RWPE2 (cell line): ENCODE results near the gene FBXL20.

ENCODE experiments used
- ATAC-seq: fragments of 200-7000 bp; cut with Tn5 transposase; 3 replicates; pipeline ENCODE4 v1.9.1; 2021; ENCODE audit warnings: low read depth
- DNase-seq: peaks from one replicate; pipeline ENCODE4 v3.0.0-alpha.2; 2020; ENCODE audit warnings: low spot score
- H3K27ac ChIP-seq: fragments of 450-650 bp; 2 replicates; pipeline ENCODE4 v1.5.1; 2017; ENCODE audit warnings: mild to moderate bottlenecking; ENCODE audit not compliant: poor library complexity, severe bottlenecking
- H3K27me3 ChIP-seq: fragments of 250-450 bp; sonication (Bioruptor Pico); 2 replicates; pipeline ENCODE4 v1.5.1; 2021; ENCODE audit warnings: mild to moderate bottlenecking, moderate library complexity; ENCODE audit not compliant: insufficient read depth, poor library complexity, severe bottlenecking
- H3K36me3 ChIP-seq: fragments of 250-450 bp; sonication (Bioruptor Pico); 2 replicates; pipeline ENCODE4 v1.5.1; 2020; ENCODE audit warnings: low read depth, mild to moderate bottlenecking, moderate library complexity
- H3K4me1 ChIP-seq: fragments of 250-450 bp; sonication (Bioruptor Pico); 2 replicates; pipeline ENCODE4 v1.5.1; 2021; ENCODE audit warnings: mild to moderate bottlenecking, moderate library complexity; ENCODE audit not compliant: insufficient read depth, poor library complexity, severe bottlenecking
- H3K4me3 ChIP-seq: fragments of 250-450 bp; sonication (Bioruptor Pico); 2 replicates; pipeline ENCODE4 v1.5.1; 2021; ENCODE audit warnings: mild to moderate bottlenecking, moderate library complexity; ENCODE audit not compliant: severe bottlenecking
- H3K9me3 ChIP-seq: fragments of 250-450 bp; sonication (Bioruptor Pico); 2 replicates; pipeline ENCODE4 v1.5.1; 2021; ENCODE audit warnings: mild to moderate bottlenecking, moderate library complexity; ENCODE audit not compliant: severe bottlenecking
- CTCF ChIP-seq: fragments of 450-650 bp; IDR thresholded peaks from one replicate; pipeline ENCODE4 v1.5.1; 2017; ENCODE audit warnings: mild to moderate bottlenecking, moderate library complexity; ENCODE audit not compliant: poor library complexity, severe bottlenecking

Gene FBXL20

GRCh38 chr17:39327109-39327508, 74.3 kb downstream of the FBXL20 start:
- Histone ChIP-seq H3K27ac (no peak overlapping the region), H3K36me3 (no peaks in the 10 kb centered on the region), H3K27me3 (no peaks in the 10 kb centered on the region), H3K9me3 (no peaks in the 10 kb centered on the region), H3K4me1 (no peaks in the 10 kb centered on the region), H3K4me3 (no peak overlapping the region)
- ATAC-seq (no peak), DNase-seq (no peak)
- no peak for TF ChIP-seq CTCF

- H3K4me1 ChIP-seq: no peaks in the 10 kb centered on the region
- H3K36me3 ChIP-seq: no peaks in the 10 kb centered on the region
- no peaks in the 10 kb centered on the region for H3K27me3 ChIP-seq
- no peak overlapping the region for H3K4me3 ChIP-seq
- no peak for ATAC-seq
- no peak for TF ChIP-seq CTCF
- no peak overlapping the region for H3K27ac ChIP-seq
- no peak for DNase-seq
- no peaks in the 10 kb centered on the region for H3K9me3 ChIP-seq
Observed at GRCh38 chr17:39325528-39326240, 75.7 kb downstream of the FBXL20 start.

GRCh38 chr17:39318636-39319035, 82.8 kb downstream of the FBXL20 start:
- Histone ChIP-seq H3K4me3 (no peak overlapping the region), H3K9me3 (no peaks in the 10 kb centered on the region), H3K27ac (no peak overlapping the region), H3K4me1 (no peaks in the 10 kb centered on the region), H3K27me3 (no peaks in the 10 kb centered on the region), H3K36me3 (no peaks in the 10 kb centered on the region)
- no peak for TF ChIP-seq CTCF
- ATAC-seq (no peak), DNase-seq (no peak)

GRCh38 chr17:39306509-39307212, 94.8 kb downstream of the FBXL20 start:
- H3K27ac ChIP-seq: no peak overlapping the region
- DNase-seq: no peak

More at GRCh38 chr17:39306509-39307212, 94.8 kb downstream of the FBXL20 start:
- no peak for TF ChIP-seq CTCF
- Histone ChIP-seq H3K9me3 (no peaks in the 10 kb centered on the region), H3K4me1 (no peaks in the 10 kb centered on the region), H3K36me3 (no peaks in the 10 kb centered on the region), H3K4me3 (no peak overlapping the region), H3K27me3 (no peaks in the 10 kb centered on the region)
- ATAC-seq: no peak
